Stimulated activated memory B cell treated with anti-CD40 and anti-IgM and Interleukin-4, amounts not matched to agents 10 μg/mL and 1 μg/mL and 100 μg/mL, for 72 hours (primary cell): Measurements from ENCODE around the gene CD69.
A peak's percentile ranks its signal among the peaks of the same experiment; 100 is the strongest.

Experiments used
- ATAC-seq: fragments of 150-1000 bp; cut with Tn5 transposase; 2 replicates; pipeline ENCODE4 v1.10.0; 2021
- H3K27ac Mint-ChIP-seq: one replicate; pipeline ENCODE4 v1.8.0; 2022; ENCODE audit warnings: mild to moderate bottlenecking, mixed read lengths
- H3K27me3 Mint-ChIP-seq: one replicate; pipeline ENCODE4 v1.8.0; 2022; ENCODE audit warnings: mixed read lengths
- H3K36me3 Mint-ChIP-seq: one replicate; pipeline ENCODE4 v1.8.0; 2022; ENCODE audit warnings: mixed read lengths
- H3K4me1 Mint-ChIP-seq: one replicate; pipeline ENCODE4 v1.8.0; 2022; ENCODE audit warnings: mixed read lengths
- H3K4me3 Mint-ChIP-seq: one replicate; pipeline ENCODE4 v1.8.0; 2022; ENCODE audit warnings: mild to moderate bottlenecking, moderate library complexity, mixed read lengths
- H3K9me3 Mint-ChIP-seq: one replicate; pipeline ENCODE4 v1.8.0; 2022; ENCODE audit warnings: mixed read lengths

Gene CD69

GRCh38 chr12:9760699-9761418 lies at the start of gene CD69:
Gene CD69 (minus strand): TSS chr12:9760901. CDS start chr12:9760820, 81 bp downstream.
- peak; percentile 87 for ATAC-seq
- Mint-ChIP-seq H3K9me3 (no peaks in the 10 kb centered on the region), H3K27me3 (no peaks in the 10 kb centered on the region), H3K4me3 (peak within 1 kb of the TSS; percentile 92), H3K4me1 (peaks cover 72% of the 10 kb centered on the region), H3K36me3 (peaks cover 32% of the 10 kb centered on the region), H3K27ac (peak within 1 kb of the TSS; percentile 83)

GRCh38 chr12:9809866-9810265 lies 49.2 kb upstream of the CD69 start:
- H3K27ac Mint-ChIP-seq = no peak overlapping the region
- no peak for ATAC-seq
- no peaks in the 10 kb centered on the region for H3K36me3 Mint-ChIP-seq
- peaks cover 25% of the 10 kb centered on the region for H3K4me1 Mint-ChIP-seq
- peaks cover 33% of the 10 kb centered on the region for H3K27me3 Mint-ChIP-seq
- H3K9me3 Mint-ChIP-seq = no peaks in the 10 kb centered on the region
- H3K4me3 Mint-ChIP-seq = no peak overlapping the region

- Mint-ChIP-seq H3K27me3 (peaks cover 33% of the 10 kb centered on the region), H3K36me3 (no peaks in the 10 kb centered on the region), H3K27ac (no peak overlapping the region), H3K9me3 (no peaks in the 10 kb centered on the region), H3K4me3 (no peak overlapping the region), H3K4me1 (peaks cover 25% of the 10 kb centered on the region)
- ATAC-seq = no peak
Measured at GRCh38 chr12:9809338-9809737, 48.6 kb upstream of the CD69 start.

GRCh38 chr12:9808504-9808903 lies 47.8 kb upstream of the CD69 start:
- H3K36me3 Mint-ChIP-seq = no peaks in the 10 kb centered on the region
- no peaks in the 10 kb centered on the region for H3K9me3 Mint-ChIP-seq
- no peak for ATAC-seq
- H3K27me3 Mint-ChIP-seq = peaks cover 24% of the 10 kb centered on the region
- peaks cover 17% of the 10 kb centered on the region for H3K4me1 Mint-ChIP-seq
- no peak overlapping the region for H3K27ac Mint-ChIP-seq
- no peak overlapping the region for H3K4me3 Mint-ChIP-seq

GRCh38 chr12:9806714-9807113 lies 46.0 kb upstream of the CD69 start:
- no peaks in the 10 kb centered on the region for H3K9me3 Mint-ChIP-seq
- H3K27ac Mint-ChIP-seq = no peak overlapping the region
- H3K4me1 Mint-ChIP-seq = peaks cover 14% of the 10 kb centered on the region
- peaks cover 12% of the 10 kb centered on the region for H3K27me3 Mint-ChIP-seq
- H3K4me3 Mint-ChIP-seq = no peak overlapping the region
- H3K36me3 Mint-ChIP-seq = no peaks in the 10 kb centered on the region
- ATAC-seq = no peak

- Mint-ChIP-seq H3K4me3 (no peak overlapping the region), H3K36me3 (no peaks in the 10 kb centered on the region), H3K27me3 (peaks cover 4% of the 10 kb centered on the region), H3K9me3 (no peaks in the 10 kb centered on the region), H3K27ac (no peak overlapping the region), H3K4me1 (peaks cover 6% of the 10 kb centered on the region)
- ATAC-seq = no peak
Measured at GRCh38 chr12:9805883-9806282, 45.2 kb upstream of the CD69 start.

GRCh38 chr12:9799961-9800360 lies 39.3 kb upstream of the CD69 start:
- Mint-ChIP-seq H3K36me3 (no peaks in the 10 kb centered on the region), H3K27ac (no peak overlapping the region), H3K9me3 (no peaks in the 10 kb centered on the region), H3K27me3 (no peaks in the 10 kb centered on the region), H3K4me3 (no peak overlapping the region), H3K4me1 (peaks cover 11% of the 10 kb centered on the region)
- no peak for ATAC-seq

- H3K27me3 Mint-ChIP-seq = no peaks in the 10 kb centered on the region
- peaks cover 29% of the 10 kb centered on the region for H3K4me1 Mint-ChIP-seq
- no peaks in the 10 kb centered on the region for H3K9me3 Mint-ChIP-seq
- peak; percentile 93 for ATAC-seq
- H3K4me3 Mint-ChIP-seq = no peak overlapping the region
- no peak overlapping the region for H3K27ac Mint-ChIP-seq
- H3K36me3 Mint-ChIP-seq = no peaks in the 10 kb centered on the region
Measured at GRCh38 chr12:9797722-9798619, 37.3 kb upstream of the CD69 start.

- Mint-ChIP-seq H3K9me3 (no peaks in the 10 kb centered on the region), H3K4me1 (peaks cover 34% of the 10 kb centered on the region), H3K27ac (no peak overlapping the region), H3K4me3 (no peak overlapping the region), H3K27me3 (no peaks in the 10 kb centered on the region), H3K36me3 (no peaks in the 10 kb centered on the region)
- ATAC-seq = no peak
Measured at GRCh38 chr12:9796971-9797370, 36.3 kb upstream of the CD69 start.

GRCh38 chr12:9796346-9796745 lies 35.6 kb upstream of the CD69 start:
- no peak for ATAC-seq
- Mint-ChIP-seq H3K27me3 (no peaks in the 10 kb centered on the region), H3K36me3 (no peaks in the 10 kb centered on the region), H3K27ac (no peak overlapping the region), H3K9me3 (no peaks in the 10 kb centered on the region), H3K4me1 (peaks cover 38% of the 10 kb centered on the region), H3K4me3 (no peak overlapping the region)

- ATAC-seq = no peak
- Mint-ChIP-seq H3K9me3 (no peaks in the 10 kb centered on the region), H3K4me1 (peaks cover 40% of the 10 kb centered on the region), H3K4me3 (no peak overlapping the region), H3K27me3 (no peaks in the 10 kb centered on the region), H3K36me3 (no peaks in the 10 kb centered on the region), H3K27ac (no peak overlapping the region)
Measured at GRCh38 chr12:9795945-9796344, 35.2 kb upstream of the CD69 start.

GRCh38 chr12:9794484-9795093 lies 33.9 kb upstream of the CD69 start:
- Mint-ChIP-seq H3K4me3 (peak overlapping the region; percentile 5), H3K27me3 (no peaks in the 10 kb centered on the region), H3K27ac (peak overlapping the region; percentile 0), H3K36me3 (no peaks in the 10 kb centered on the region), H3K9me3 (peaks cover 3% of the 10 kb centered on the region), H3K4me1 (peaks cover 40% of the 10 kb centered on the region)
- no peak for ATAC-seq

- H3K27ac Mint-ChIP-seq = no peak overlapping the region
- peaks cover 3% of the 10 kb centered on the region for H3K9me3 Mint-ChIP-seq
- no peaks in the 10 kb centered on the region for H3K27me3 Mint-ChIP-seq
- ATAC-seq = no peak
- H3K36me3 Mint-ChIP-seq = no peaks in the 10 kb centered on the region
- H3K4me3 Mint-ChIP-seq = no peak overlapping the region
- H3K4me1 Mint-ChIP-seq = peaks cover 40% of the 10 kb centered on the region
Measured at GRCh38 chr12:9793779-9794395, 33.2 kb upstream of the CD69 start.

- H3K36me3 Mint-ChIP-seq = no peaks in the 10 kb centered on the region
- H3K4me3 Mint-ChIP-seq = no peak overlapping the region
- no peak for ATAC-seq
- no peak overlapping the region for H3K27ac Mint-ChIP-seq
- H3K27me3 Mint-ChIP-seq = no peaks in the 10 kb centered on the region
- peaks cover 37% of the 10 kb centered on the region for H3K4me1 Mint-ChIP-seq
- H3K9me3 Mint-ChIP-seq = peaks cover 3% of the 10 kb centered on the region
Measured at GRCh38 chr12:9792961-9793617, 32.4 kb upstream of the CD69 start.
